ENCODE measurements around the gene SDC4. TPM values are rescaled to one million over a fixed set of nuclear protein-coding genes. Genes with fewer than 3 reads are reported as not detected.
A peak's percentile ranks its signal among the peaks of the same experiment; 100 is the strongest.

SDC4 gene
- total and polyA plus RNA-seq, 2 experiments from 2014 or later = 28.5 to 39.9 TPM

DNA sequence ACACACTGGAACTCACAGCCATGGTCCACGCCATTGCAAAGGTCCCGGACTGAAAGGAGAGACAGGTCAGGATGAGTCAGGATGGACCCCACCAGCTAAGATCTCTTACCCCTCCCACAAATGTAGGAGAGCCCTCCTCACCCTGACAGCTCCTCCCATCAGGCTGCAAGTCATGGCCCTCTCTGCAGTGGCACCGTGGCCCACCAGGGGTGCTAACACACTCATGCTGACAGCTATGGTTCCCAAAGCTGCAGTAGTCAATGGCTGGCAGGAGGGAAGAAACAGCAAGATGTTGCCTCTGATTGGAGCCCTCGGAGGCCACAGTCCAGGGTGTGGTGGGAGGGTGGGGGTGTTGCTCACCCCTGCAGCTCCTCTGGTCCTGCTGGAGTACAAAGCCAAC lies 47.3 kb downstream of the SDC4 start:
- no peaks in the 10 kb centered on the region for H3K9me2 ChIP-seq (ENCODE audit: insufficient read depth)
- no peaks in the 10 kb centered on the region for H3K4me1 ChIP-seq (ENCODE audit: insufficient read depth)
- TF ChIP-seq, protein P1, sequence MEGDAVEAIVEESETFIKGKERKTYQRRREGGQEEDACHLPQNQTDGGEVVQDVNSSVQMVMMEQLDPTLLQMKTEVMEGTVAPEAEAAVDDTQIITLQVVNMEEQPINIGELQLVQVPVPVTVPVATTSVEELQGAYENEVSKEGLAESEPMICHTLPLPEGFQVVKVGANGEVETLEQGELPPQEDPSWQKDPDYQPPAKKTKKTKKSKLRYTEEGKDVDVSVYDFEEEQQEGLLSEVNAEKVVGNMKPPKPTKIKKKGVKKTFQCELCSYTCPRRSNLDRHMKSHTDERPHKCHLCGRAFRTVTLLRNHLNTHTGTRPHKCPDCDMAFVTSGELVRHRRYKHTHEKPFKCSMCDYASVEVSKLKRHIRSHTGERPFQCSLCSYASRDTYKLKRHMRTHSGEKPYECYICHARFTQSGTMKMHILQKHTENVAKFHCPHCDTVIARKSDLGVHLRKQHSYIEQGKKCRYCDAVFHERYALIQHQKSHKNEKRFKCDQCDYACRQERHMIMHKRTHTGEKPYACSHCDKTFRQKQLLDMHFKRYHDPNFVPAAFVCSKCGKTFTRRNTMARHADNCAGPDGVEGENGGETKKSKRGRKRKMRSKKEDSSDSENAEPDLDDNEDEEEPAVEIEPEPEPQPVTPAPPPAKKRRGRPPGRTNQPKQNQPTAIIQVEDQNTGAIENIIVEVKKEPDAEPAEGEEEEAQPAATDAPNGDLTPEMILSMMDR (conservative IDR thresholded peaks at IDR 0.05; ENCODE audit: low read depth in 2 of 2) = peak; percentile 61 to 62
- no peak for TF ChIP-seq STAT1 (IDR thresholded peaks at IDR 0.05; ENCODE audit: unreplicated experiment)
- Mint-ChIP-seq H3K36me3 (ENCODE audit: low read depth) (peaks cover 3% of the 10 kb centered on the region; the same call in 1 of the 3 replicates), H3K9me3 (peaks cover 4% of the 10 kb centered on the region; the same call in 2 of the 3 replicates), H3K4me3 (no peak overlapping the region), H3K4me1 (peaks cover 13% of the 10 kb centered on the region; the same call in 2 of the 3 replicates), H3K27ac (no peak overlapping the region), H3K27me3 (ENCODE audit: insufficient read depth, low read depth, poor library complexity) (peaks cover 18% of the 10 kb centered on the region)
- H3K79me2 ChIP-seq (replicated peaks; ENCODE audit: insufficient read depth) = no peaks in the 10 kb centered on the region
- ATAC-seq = peak; percentile 97
- H3K4me3 ChIP-seq = no peak overlapping the region
- H3F3A ChIP-seq (replicated peaks; ENCODE audit: low read depth) = no peaks in the 10 kb centered on the region
- H3K27ac ChIP-seq (ENCODE audit: low read depth) = no peak overlapping the region
- no peaks in the 10 kb centered on the region for H3K36me3 ChIP-seq (ENCODE audit: insufficient read depth)
- H2AFZ ChIP-seq = 0 out of 2 replicates have a peak overlapping the region, but pooled peaks have one; percentile 45
- DNase-seq (ENCODE audit: low spot score) = peak; percentile 89
- H3K4me2 ChIP-seq = no peak overlapping the region
- H3K27me3 ChIP-seq (ENCODE audit: insufficient read depth) = 0 out of 2 replicates have a peak, but pooled peaks cover 2% of the 10 kb centered on the region
- no peaks in the 10 kb centered on the region for H4K20me1 ChIP-seq (replicated peaks; ENCODE audit: insufficient read depth)

DNA sequence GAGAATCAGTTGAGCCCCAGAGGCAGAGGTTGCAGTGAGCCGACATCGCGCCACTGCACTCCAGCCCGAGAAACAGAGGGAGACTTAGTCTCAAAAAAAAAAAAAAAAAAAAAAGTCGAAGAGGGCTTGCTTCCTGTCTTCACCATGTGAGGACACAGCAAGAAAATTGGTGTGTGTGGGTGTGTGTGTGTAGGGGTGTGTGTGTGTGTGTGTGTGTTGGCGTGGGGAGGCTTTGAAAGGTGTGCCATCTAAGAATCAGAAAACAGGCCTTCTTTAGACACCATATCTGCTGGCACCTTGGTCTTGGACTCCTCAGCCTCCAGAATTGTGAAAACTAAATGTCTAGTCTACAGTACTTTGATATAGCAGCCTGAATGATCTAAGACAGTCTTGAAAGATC lies 48.4 kb downstream of the SDC4 start:
- peaks cover 10% of the 10 kb centered on the region; the same call in 2 of the 3 replicates for H3K36me3 Mint-ChIP-seq (ENCODE audit: low read depth)
- Histone ChIP-seq H3F3A (replicated peaks; ENCODE audit: low read depth) (no peaks in the 10 kb centered on the region), H4K20me1 (replicated peaks; ENCODE audit: insufficient read depth) (no peaks in the 10 kb centered on the region), H3K4me2 (no peak overlapping the region), H3K27me3 (ENCODE audit: insufficient read depth) (peaks cover 5% of the 10 kb centered on the region; the same call in 1 of the 2 replicates), H3K4me1 (ENCODE audit: insufficient read depth) (no peaks in the 10 kb centered on the region), H3K36me3 (ENCODE audit: insufficient read depth) (no peaks in the 10 kb centered on the region; the same call in 1 of the 2 replicates), H3K4me3 (no peak overlapping the region), H3K9me2 (ENCODE audit: insufficient read depth) (no peaks in the 10 kb centered on the region), H3K27ac (ENCODE audit: low read depth) (no peak overlapping the region), H2AFZ (no peak overlapping the region), H3K79me2 (replicated peaks; ENCODE audit: insufficient read depth) (no peaks in the 10 kb centered on the region)
- peaks cover 9% of the 10 kb centered on the region; the same call in 2 of the 3 replicates for H3K4me1 Mint-ChIP-seq
- H3K4me3 Mint-ChIP-seq = no peak overlapping the region
- peaks cover 14% of the 10 kb centered on the region for H3K9me3 Mint-ChIP-seq
- H3K27ac Mint-ChIP-seq = no peak overlapping the region
- DNase-seq (ENCODE audit: low spot score) = no peak
- TF ChIP-seq ZNF114 (CRISPR knock-in tag; IDR thresholded peaks at IDR 0.05) = no peak
- TF ChIP-seq, protein P1 (conservative IDR thresholded peaks at IDR 0.05; ENCODE audit: low read depth in 2 of 2) = no peak
- TF ChIP-seq, protein P2, sequence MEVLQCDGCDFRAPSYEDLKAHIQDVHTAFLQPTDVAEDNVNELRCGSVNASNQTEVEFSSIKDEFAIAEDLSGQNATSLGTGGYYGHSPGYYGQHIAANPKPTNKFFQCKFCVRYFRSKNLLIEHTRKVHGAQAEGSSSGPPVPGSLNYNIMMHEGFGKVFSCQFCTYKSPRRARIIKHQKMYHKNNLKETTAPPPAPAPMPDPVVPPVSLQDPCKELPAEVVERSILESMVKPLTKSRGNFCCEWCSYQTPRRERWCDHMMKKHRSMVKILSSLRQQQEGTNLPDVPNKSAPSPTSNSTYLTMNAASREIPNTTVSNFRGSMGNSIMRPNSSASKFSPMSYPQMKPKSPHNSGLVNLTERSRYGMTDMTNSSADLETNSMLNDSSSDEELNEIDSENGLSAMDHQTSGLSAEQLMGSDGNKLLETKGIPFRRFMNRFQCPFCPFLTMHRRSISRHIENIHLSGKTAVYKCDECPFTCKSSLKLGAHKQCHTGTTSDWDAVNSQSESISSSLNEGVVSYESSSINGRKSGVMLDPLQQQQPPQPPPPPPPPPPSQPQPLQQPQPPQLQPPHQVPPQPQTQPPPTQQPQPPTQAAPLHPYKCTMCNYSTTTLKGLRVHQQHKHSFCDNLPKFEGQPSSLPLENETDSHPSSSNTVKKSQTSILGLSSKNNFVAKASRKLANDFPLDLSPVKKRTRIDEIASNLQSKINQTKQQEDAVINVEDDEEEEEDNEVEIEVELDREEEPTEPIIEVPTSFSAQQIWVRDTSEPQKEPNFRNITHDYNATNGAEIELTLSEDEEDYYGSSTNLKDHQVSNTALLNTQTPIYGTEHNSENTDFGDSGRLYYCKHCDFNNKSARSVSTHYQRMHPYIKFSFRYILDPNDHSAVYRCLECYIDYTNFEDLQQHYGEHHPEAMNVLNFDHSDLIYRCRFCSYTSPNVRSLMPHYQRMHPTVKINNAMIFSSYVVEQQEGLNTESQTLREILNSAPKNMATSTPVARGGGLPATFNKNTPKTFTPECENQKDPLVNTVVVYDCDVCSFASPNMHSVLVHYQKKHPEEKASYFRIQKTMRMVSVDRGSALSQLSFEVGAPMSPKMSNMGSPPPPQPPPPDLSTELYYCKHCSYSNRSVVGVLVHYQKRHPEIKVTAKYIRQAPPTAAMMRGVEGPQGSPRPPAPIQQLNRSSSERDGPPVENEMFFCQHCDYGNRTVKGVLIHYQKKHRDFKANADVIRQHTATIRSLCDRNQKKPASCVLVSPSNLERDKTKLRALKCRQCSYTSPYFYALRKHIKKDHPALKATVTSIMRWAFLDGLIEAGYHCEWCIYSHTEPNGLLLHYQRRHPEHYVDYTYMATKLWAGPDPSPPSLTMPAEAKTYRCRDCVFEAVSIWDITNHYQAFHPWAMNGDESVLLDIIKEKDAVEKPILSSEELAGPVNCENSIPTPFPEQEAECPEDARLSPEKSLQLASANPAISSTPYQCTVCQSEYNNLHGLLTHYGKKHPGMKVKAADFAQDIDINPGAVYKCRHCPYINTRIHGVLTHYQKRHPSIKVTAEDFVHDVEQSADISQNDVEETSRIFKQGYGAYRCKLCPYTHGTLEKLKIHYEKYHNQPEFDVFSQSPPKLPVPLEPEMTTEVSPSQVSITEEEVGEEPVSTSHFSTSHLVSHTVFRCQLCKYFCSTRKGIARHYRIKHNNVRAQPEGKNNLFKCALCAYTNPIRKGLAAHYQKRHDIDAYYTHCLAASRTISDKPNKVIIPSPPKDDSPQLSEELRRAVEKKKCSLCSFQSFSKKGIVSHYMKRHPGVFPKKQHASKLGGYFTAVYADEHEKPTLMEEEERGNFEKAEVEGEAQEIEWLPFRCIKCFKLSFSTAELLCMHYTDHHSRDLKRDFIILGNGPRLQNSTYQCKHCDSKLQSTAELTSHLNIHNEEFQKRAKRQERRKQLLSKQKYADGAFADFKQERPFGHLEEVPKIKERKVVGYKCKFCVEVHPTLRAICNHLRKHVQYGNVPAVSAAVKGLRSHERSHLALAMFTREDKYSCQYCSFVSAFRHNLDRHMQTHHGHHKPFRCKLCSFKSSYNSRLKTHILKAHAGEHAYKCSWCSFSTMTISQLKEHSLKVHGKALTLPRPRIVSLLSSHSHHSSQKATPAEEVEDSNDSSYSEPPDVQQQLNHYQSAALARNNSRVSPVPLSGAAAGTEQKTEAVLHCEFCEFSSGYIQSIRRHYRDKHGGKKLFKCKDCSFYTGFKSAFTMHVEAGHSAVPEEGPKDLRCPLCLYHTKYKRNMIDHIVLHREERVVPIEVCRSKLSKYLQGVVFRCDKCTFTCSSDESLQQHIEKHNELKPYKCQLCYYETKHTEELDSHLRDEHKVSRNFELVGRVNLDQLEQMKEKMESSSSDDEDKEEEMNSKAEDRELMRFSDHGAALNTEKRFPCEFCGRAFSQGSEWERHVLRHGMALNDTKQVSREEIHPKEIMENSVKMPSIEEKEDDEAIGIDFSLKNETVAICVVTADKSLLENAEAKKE (CRISPR knock-in tag; IDR thresholded peaks at IDR 0.05) = no peak
- TF ChIP-seq STAT1 (IDR thresholded peaks at IDR 0.05; ENCODE audit: unreplicated experiment) = no peak
- TF ChIP-seq POLR2AphosphoS5 (IDR thresholded peaks at IDR 0.05; ENCODE audit: low read depth) = no peak
- TF ChIP-seq ZNF331 (CRISPR knock-in tag; IDR thresholded peaks at IDR 0.05; ENCODE audit: low read depth) = no peak
- TF ChIP-seq EZH2 (IDR thresholded peaks at IDR 0.05; ENCODE audit: low read depth, unreplicated experiment) = no peak
- TF ChIP-seq EZH2phosphoT487 (IDR thresholded peaks at IDR 0.05; ENCODE audit: unreplicated experiment) = no peak
- H3K27me3 Mint-ChIP-seq (ENCODE audit: insufficient read depth, low read depth, poor library complexity) = peaks cover 18% of the 10 kb centered on the region
- ATAC-seq = no peak
